ENCODE results near the gene LRBA.
"Not testable (repeated sequence)": the region's sequence is repeated elsewhere in the genome, so short reads cannot be mapped to it uniquely, and the experiment has no call there.

LRBA gene

DNA sequence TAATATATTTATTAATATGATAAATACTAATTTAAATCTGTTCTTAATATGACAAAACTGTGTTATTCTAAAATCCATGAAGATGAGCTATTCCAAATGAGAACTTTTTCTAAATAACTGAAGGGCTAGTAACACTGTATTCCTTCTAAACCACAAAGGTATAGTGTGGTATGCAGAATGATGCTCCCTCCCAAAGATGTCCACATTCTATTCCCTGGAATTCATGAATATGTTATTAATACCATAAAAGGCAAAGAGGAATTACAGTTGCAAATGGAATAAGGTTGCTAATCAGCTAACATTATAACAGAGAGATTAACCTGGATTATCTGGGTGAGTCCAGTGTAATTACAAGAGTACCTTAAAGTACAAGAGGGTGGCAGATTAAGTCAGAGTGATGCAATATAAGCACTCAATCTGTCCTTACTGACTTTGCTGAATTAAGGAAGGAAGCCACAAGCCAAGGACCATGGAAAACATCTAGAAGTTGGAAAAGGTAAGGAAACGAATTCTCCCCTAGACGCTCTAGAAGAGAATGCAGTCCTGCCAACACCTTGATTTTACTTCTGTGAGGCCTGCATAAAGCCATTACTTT, 453.8 kb downstream of the LRBA start:
- ATAC-seq = no peak

DNA sequence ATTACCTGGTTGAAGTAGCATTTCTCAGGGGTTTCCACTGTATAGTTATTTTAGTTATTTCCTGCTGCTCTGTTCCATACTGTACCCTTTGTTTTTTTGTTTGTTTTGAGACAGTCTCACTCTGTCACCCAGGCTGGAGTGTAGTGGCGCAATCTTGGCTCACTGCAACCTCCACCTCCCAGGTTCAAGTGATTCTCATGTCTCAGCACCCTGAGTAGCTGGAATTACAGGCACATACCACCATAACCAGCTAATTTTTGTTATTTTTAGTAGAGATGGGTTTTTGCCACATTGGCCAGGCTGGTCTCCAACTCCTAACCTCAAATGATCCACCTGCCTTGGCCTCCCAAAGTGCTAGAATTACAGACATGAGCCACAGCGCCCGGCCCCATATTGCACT, 457.3 kb downstream of the LRBA start:
- not testable (repeated sequence) for H3K27me3 Mint-ChIP-seq, H3K27ac Mint-ChIP-seq, ATAC-seq, H3K4me1 Mint-ChIP-seq, H3K9me3 Mint-ChIP-seq, H3K4me3 Mint-ChIP-seq
- H3K36me3 Mint-ChIP-seq = peaks cover 40% of the 10 kb centered on the region

More for the DNA sequence above, 453.8 kb downstream of the LRBA start:
- H3K4me1 Mint-ChIP-seq = no peaks in the 10 kb centered on the region
- H3K27ac Mint-ChIP-seq = no peak overlapping the region
- peaks cover 40% of the 10 kb centered on the region for H3K36me3 Mint-ChIP-seq
- H3K4me3 Mint-ChIP-seq = no peak overlapping the region
- peaks cover 3% of the 10 kb centered on the region for H3K9me3 Mint-ChIP-seq
- H3K27me3 Mint-ChIP-seq = no peaks in the 10 kb centered on the region

DNA sequence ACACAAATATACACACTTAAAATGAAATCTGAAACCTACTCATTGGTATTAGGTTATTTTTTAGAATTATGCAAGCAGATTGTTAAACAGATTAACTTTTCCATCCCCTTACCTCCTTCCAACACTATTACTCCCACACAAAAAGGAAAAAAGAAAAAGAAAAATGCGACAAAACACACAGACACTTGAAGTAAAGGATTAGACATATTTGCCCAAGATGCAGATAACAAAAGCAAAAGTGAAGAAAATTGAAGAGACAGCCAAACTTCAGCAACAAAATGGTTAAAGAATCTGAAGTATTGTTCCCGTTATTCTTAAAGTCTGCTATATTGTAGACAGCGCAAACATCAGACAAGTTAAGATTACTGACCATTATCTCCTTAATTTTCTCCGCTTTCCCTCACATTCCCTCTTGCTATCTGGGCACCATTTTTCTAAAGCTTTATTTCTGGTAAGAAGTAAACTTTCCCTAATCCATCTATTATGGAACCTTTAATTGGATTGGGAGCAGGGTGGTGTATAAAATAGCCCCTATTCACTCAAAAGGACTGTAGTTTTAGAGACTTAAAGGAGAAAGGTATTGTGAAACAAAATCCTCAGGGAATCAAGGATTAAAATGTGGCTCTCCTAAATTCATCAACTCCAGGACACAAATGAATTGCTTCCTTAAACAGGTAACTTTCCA, 467.8 kb downstream of the LRBA start:
- Mint-ChIP-seq H3K27ac (no peak overlapping the region), H3K27me3 (no peaks in the 10 kb centered on the region), H3K36me3 (peaks cover 13% of the 10 kb centered on the region), H3K9me3 (no peaks in the 10 kb centered on the region), H3K4me1 (peaks cover 5% of the 10 kb centered on the region), H3K4me3 (no peak overlapping the region)
- no peak for ATAC-seq

DNA sequence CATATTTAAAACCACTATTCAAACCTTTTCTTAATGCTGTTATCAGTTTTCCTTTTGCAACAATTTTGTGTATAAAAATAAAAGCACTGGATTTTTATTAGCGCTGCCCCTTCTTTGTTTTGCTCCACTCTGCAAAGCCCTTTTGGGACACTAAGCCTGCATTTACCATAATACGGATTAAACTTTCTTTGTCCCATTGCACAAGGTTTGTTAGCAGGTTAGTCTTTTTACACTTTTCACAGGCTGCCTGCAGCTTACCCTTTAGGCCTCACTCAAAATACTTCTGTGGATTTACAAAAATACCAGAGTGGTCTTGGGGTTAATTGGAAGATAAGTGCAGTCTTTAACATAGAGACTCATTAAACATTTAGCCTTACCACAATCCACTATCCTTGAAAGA, 468.8 kb downstream of the LRBA start:
- Mint-ChIP-seq H3K9me3 (no peaks in the 10 kb centered on the region), H3K27ac (no peak overlapping the region), H3K4me1 (peaks cover 5% of the 10 kb centered on the region), H3K36me3 (peaks cover 6% of the 10 kb centered on the region), H3K27me3 (no peaks in the 10 kb centered on the region), H3K4me3 (no peak overlapping the region)
- no peak for ATAC-seq

DNA sequence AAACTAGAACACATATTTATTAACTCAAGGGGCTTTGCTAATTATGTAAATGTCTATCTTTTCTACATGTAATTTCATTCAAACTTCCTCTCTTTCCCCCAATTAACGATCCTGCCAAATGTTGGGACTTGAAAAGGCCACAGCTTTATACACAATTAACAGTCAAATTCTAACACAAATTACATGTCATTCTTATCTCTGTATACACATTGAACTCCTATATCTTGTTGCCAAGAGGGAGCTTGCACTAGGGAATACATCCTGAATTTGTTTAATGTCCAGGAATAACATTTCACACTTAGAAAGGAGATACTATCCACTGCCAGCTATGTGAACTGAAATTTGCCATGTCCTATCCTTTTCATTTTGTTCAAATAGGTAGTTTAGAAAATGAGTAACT, 472.0 kb downstream of the LRBA start:
- Mint-ChIP-seq H3K4me1 (peaks cover 5% of the 10 kb centered on the region), H3K27ac (no peak overlapping the region)

DNA sequence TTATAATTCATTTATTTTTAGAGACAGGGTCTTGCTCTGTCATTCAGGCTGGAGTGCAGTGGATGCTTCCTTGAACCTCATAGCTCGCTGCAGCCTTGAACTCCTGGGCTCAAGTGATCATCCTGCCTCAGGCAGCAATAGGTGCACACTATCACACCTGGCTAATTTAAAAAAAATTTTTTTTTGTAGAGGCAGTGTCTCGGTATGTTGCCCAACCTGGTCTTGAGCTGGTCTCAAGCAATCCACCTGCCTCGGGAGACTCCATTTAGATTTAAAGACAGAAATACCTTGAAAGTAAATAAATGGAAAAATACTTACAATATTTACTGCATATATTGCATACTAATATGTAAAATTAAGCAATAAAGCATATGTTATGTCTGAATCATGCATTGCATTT, 473.4 kb downstream of the LRBA start:
- ATAC-seq = no peak
- Mint-ChIP-seq H3K4me3 (no peak overlapping the region), H3K9me3 (no peaks in the 10 kb centered on the region), H3K27me3 (no peaks in the 10 kb centered on the region), H3K36me3 (peaks cover 22% of the 10 kb centered on the region), H3K27ac (no peak overlapping the region), H3K4me1 (peaks cover 5% of the 10 kb centered on the region)

More for the DNA sequence above, 472.0 kb downstream of the LRBA start:
- H3K27me3 Mint-ChIP-seq = no peaks in the 10 kb centered on the region
- no peak overlapping the region for H3K4me3 Mint-ChIP-seq
- no peaks in the 10 kb centered on the region for H3K9me3 Mint-ChIP-seq
- peaks cover 15% of the 10 kb centered on the region for H3K36me3 Mint-ChIP-seq
- no peak for ATAC-seq

DNA sequence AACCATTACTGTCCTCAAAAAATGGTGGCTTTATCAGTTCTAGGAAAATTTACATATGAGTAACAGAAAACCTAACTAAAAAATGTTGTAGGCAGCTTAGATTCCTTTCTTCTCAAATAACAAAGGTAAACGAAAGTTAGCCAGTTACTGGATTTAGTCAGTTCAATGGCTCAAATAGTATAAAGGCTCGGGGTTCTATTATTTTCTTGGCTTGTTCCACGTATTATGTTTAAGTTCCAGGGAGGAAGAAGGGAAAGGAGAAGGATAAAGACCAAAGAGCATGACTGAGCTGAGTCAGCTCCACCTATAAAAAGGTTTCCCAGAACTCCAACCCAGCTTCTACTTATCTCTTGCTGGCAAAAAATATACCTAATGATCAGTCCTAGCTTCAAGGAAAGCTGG, 474.1 kb downstream of the LRBA start:
- Mint-ChIP-seq H3K4me3 (no peak overlapping the region), H3K36me3 (peaks cover 22% of the 10 kb centered on the region), H3K27ac (no peak overlapping the region), H3K27me3 (no peaks in the 10 kb centered on the region), H3K9me3 (no peaks in the 10 kb centered on the region), H3K4me1 (peaks cover 5% of the 10 kb centered on the region)
- no peak for ATAC-seq

DNA sequence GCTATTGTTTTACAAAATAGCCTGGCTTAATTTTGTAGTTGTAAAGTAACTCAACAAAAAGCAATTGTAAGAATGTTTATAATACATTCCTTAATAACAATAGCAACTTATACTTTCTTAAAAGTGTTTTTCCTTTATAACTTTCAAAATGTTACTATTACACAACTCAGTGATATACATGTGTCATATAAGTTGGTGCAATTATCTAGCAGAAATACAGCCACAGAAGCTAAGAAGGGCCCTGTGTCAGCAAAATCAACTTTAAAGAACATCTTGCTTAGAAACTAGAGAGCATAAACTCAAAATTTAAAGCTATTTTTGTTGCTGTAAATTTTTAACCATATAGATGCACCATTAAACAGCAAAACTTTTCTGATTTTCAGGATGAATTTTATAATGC, 474.5 kb downstream of the LRBA start:
- H3K4me1 Mint-ChIP-seq = peaks cover 5% of the 10 kb centered on the region
- H3K27me3 Mint-ChIP-seq = no peaks in the 10 kb centered on the region
- H3K27ac Mint-ChIP-seq = no peak overlapping the region
- H3K4me3 Mint-ChIP-seq = no peak overlapping the region
- H3K9me3 Mint-ChIP-seq = no peaks in the 10 kb centered on the region
- H3K36me3 Mint-ChIP-seq = peaks cover 22% of the 10 kb centered on the region
- ATAC-seq = no peak

DNA sequence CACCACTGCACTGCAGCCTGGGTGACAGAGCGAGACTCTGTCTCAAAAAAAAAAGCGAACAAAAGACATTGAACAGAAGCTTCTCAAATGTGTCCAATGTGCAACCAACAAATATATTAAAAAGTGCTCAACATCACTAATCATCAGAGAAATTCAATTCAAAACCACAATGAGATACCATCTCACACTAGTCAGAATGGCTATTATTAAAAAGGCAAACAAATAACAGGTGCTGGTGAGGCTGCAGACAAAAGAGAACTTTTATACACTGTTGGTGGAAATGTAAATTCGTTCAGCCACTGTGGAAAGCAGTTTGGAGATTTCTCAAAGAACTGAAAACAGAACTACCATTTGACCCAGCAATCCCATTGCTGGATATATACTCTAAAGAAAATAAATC, 477.2 kb downstream of the LRBA start:
- H3K27ac Mint-ChIP-seq, H3K4me3 Mint-ChIP-seq, H3K4me1 Mint-ChIP-seq, H3K27me3 Mint-ChIP-seq, H3K9me3 Mint-ChIP-seq, ATAC-seq: not testable (repeated sequence)
- peaks cover 18% of the 10 kb centered on the region for H3K36me3 Mint-ChIP-seq

DNA sequence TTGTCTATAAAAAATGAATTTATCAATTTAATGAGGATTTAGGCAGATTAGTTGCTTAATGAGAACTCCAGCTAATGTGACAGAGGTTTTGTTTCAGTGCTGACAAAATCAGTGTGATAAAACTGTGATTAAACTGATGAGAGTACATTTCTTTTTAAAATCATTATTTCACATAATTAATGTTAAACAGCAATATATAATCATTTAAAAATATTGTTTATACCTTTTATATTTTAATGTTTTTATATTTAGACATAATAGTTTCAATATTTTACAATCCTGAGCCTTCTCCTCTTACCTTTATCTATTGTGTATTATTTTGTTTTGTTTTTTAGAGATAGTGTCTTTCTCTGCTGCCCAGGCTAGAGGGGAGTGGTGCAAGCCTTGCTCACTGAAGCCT, 480.3 kb downstream of the LRBA start:
- Mint-ChIP-seq H3K27me3 (no peaks in the 10 kb centered on the region), H3K9me3 (no peaks in the 10 kb centered on the region), H3K27ac (no peak overlapping the region), H3K4me3 (no peak overlapping the region), H3K36me3 (peaks cover 22% of the 10 kb centered on the region), H3K4me1 (no peaks in the 10 kb centered on the region)
- ATAC-seq = no peak

DNA sequence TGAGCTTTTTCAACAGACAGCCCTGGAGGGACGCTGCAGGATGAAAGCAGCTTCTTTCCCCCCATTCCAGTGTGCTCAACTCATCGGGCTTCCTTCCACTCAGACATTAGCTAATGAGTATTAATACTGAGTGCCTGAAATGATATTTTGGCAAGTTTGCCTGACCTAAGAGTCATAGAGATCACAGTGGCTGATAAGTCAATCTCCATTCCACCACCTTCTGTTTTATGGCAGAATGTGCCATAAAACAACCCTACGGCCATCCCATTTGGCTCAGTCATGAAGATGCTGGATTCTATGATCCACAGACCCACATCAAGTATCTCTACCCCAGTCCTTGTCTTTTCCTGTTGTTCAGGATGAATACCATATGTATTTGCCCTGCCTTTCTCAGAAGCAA, 481.4 kb downstream of the LRBA start:
- Mint-ChIP-seq H3K9me3 (no peaks in the 10 kb centered on the region), H3K4me1 (no peaks in the 10 kb centered on the region), H3K36me3 (peaks cover 17% of the 10 kb centered on the region), H3K27me3 (no peaks in the 10 kb centered on the region), H3K27ac (no peak overlapping the region), H3K4me3 (no peak overlapping the region)
- no peak for ATAC-seq

DNA sequence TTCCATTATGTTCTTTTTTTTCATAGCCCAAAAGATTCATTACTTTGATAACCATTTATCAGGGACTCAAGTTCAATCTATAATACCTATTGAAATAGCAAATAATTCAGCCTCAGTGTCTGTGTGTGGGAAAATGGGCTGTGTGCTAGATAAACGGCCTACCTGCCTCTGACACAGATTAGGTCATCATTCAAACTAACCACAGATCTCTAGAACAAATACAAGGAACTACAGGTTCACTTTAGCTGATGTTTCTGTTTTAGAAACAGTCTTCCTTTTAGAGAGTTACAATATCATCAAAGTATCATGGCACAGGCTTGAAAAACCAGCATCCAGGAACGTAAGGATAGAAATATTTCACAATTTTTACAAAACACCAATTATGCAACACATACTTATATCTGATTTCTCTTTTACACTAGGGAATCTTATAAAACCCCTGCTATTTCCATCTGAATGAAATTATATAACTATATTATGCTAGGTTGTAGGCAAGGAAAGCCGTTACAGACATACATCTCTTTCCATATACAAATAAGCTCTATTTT, 489.7 kb downstream of the LRBA start:
- peaks cover 3% of the 10 kb centered on the region for H3K9me3 Mint-ChIP-seq
- ATAC-seq = no peak
- H3K27me3 Mint-ChIP-seq = no peaks in the 10 kb centered on the region
- peaks cover 20% of the 10 kb centered on the region for H3K36me3 Mint-ChIP-seq
- no peaks in the 10 kb centered on the region for H3K4me1 Mint-ChIP-seq
- H3K27ac Mint-ChIP-seq = no peak overlapping the region
- H3K4me3 Mint-ChIP-seq = no peak overlapping the region

DNA sequence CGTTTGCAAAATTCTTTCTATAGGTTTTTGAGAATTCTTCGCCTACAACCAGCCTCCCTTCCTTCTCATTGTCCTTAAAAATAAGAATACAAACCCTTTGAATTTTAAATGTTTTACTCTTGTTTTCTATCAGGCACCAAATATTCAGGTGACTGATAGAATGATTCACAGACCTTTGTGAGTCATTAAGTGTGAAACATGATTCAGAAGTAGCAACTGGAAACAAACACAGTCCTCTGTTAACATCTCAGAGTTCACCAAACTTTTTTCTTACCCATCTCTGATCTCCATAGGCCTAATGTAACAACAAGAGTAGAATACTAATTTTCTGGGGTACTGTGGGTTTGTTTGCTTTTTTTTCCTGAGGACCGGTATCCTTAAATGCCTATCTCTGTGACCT, 496.5 kb downstream of the LRBA start:
- Mint-ChIP-seq H3K36me3 (peaks cover 14% of the 10 kb centered on the region), H3K27ac (no peak overlapping the region), H3K4me1 (no peaks in the 10 kb centered on the region), H3K27me3 (no peaks in the 10 kb centered on the region), H3K4me3 (no peak overlapping the region), H3K9me3 (no peaks in the 10 kb centered on the region)
- no peak for ATAC-seq

DNA sequence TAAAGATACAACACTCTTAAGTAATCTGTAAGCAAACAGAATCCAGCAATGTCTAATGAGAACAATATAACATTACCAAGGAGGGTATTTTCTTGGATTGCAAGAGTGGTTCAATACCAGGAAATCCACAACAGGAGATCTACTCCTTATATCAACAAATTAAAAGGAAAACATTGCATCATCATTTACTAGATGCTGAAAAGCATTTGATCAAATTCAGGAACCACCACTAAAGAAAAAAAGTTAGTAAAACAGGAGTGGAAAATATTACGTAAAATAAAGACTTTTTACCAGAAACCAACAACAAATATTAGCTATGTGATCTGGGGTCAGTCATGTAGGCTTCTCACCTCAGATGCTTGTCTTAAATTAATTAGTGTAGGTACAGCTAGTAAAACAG, 499.9 kb downstream of the LRBA start:
- ATAC-seq = no peak
- Mint-ChIP-seq H3K27ac (no peak overlapping the region), H3K9me3 (peaks cover 5% of the 10 kb centered on the region), H3K36me3 (peaks cover 29% of the 10 kb centered on the region), H3K4me3 (no peak overlapping the region), H3K27me3 (no peaks in the 10 kb centered on the region), H3K4me1 (no peaks in the 10 kb centered on the region)

DNA sequence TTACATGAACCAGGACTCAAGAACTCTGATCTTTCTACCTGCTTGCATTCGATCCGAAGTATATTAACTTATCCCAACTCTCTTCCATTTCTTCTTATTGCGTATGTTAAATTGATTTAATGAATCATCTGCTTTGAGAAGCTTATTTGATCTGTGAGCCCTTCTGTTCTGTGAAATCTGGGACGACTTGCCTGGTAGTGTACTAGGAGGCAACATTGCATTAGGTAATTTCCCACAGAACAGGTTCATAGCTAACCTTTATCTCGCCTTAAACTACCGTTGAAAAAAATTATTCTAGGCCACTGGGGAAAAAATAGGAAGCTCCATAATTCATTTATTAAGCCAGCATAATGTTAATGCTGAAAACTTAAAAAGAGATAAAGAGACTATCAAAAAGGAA, 500.4 kb downstream of the LRBA start:
- peaks cover 5% of the 10 kb centered on the region for H3K9me3 Mint-ChIP-seq
- H3K27me3 Mint-ChIP-seq = no peaks in the 10 kb centered on the region

DNA sequence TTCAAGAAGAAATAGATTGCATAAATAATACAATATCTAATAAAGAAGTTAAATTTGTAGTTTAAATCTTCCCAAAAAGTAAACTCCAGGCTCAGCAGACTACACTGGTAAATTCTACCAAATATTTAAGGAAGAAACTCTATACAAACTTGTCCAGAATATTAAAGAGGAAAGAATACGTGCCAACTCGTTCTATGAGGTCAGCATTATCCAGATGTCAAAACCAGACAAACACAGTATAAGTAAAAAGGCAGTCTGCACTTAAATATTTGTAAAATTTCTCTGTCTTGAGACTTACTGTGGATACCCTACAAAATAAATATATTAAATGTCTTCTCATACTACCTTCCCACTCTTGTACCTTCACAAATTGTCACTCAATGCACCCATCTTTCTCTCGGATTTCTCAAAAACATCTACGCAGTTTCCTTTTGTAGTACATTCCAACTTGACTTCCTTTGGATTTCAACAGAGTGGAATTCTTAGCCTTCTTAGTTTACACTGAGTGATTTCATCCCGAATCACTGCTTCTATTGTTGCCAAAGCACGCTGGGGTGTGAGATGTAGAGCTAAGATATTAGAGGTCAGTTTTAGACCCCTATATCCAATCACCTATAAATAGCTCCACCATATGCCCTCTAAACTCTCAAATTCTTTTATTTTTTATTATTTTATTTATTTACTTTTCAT, 504.8 kb downstream of the LRBA start:
- Mint-ChIP-seq H3K27ac (no peak overlapping the region), H3K4me3 (no peak overlapping the region), H3K4me1 (peaks cover 4% of the 10 kb centered on the region), H3K9me3 (peaks cover 5% of the 10 kb centered on the region), H3K36me3 (peaks cover 41% of the 10 kb centered on the region), H3K27me3 (no peaks in the 10 kb centered on the region)
- no peak for ATAC-seq

More for the DNA sequence above, 500.4 kb downstream of the LRBA start:
- ATAC-seq = no peak
- H3K4me3 Mint-ChIP-seq = no peak overlapping the region
- no peak overlapping the region for H3K27ac Mint-ChIP-seq
- no peaks in the 10 kb centered on the region for H3K4me1 Mint-ChIP-seq
- peaks cover 31% of the 10 kb centered on the region for H3K36me3 Mint-ChIP-seq
